PFSK-1 (cell line): ENCODE measurements around the gene VPS37C.

Experiments used
- POLR2AphosphoS5 ChIP-seq: IDR thresholded peaks from 2 replicates; pipeline ENCODE4 v1.6.1; 2012; ENCODE audit warnings: low read depth, mild to moderate bottlenecking, control low read depth, low read length, moderate library complexity
- REST ChIP-seq, 2 experiments: IDR thresholded peaks; 2 replicates each; pipeline versions ENCODE4 v1.6.1 to v1.8.0; 2011 to 2012; ENCODE audit warnings: low read depth in 2 of 2, low read length in 2 of 2, control low read depth in 1 of 2, inconsistent platforms in 1 of 2, mild to moderate bottlenecking in 1 of 2, moderate library complexity in 1 of 2; ENCODE audit not compliant: insufficient read depth in 1 of 2

GRCh38 chr11:61133145-61133544, 28.1 kb downstream of the VPS37C start:
- TF ChIP-seq REST (IDR thresholded peaks at IDR 0.05; ENCODE audit: insufficient read depth in 1 of 2, low read depth in 2 of 2, low read length in 2 of 2) (no peak), POLR2AphosphoS5 (no peak)
